Panc1 (cell line): ENCODE results near the gene GPR153. TPM values are rescaled to one million over a fixed set of nuclear protein-coding genes. Genes with fewer than 3 reads are reported as not detected.
A peak's percentile ranks its signal among the peaks of the same experiment; 100 is the strongest.

ENCODE experiments used
- ATAC-seq: fragments of 200-7000 bp; cut with Tn5 transposase; 2 replicates; pipeline ENCODE4 v1.9.1; 2020; ENCODE audit warnings: mild to moderate bottlenecking, moderate library complexity
- BruUV-seq: library from RNA; stranded (reverse); fragments of 400-500 nt; replicated peaks from 2 replicates; lab custom pipeline; 2021; lab: Mats Ljungman, UMichigan
- CTCF ChIA-PET: fragments of 300-600 bp; sonication (Branson Sonifier 250); formaldehyde crosslinking; loops from one replicate; lab custom pipeline; 2022; ENCODE audit warnings: antibody characterized with exemption; lab: Charles Lee
- POLR2A ChIA-PET: fragments of 300-600 bp; sonication (Branson Sonifier 250); formaldehyde crosslinking; loops from one replicate; lab custom pipeline; 2022; ENCODE audit warnings: antibody characterized with exemption; lab: Charles Lee
- DNase-seq: peaks from one replicate; pipeline ENCODE4 v3.0.0-alpha.2; 2010; ENCODE audit warnings: low read depth, low spot score
- H3K27ac ChIP-seq: 2 replicates; pipeline ENCODE4 v1.5.1; 2011; ENCODE audit warnings: mild to moderate bottlenecking, low read length, inconsistent platforms
- H3K27me3 ChIP-seq: fragments of 200-500 bp; sonication (Bioruptor generic); 2 replicates; pipeline ENCODE4 v1.6.0; 2014; ENCODE audit warnings: low read length, inconsistent platforms; ENCODE audit not compliant: control insufficient read depth, insufficient read depth
- H3K36me3 ChIP-seq: fragments of 200-500 bp; sonication (Bioruptor generic); 2 replicates; pipeline ENCODE4 v1.5.1; 2014; ENCODE audit warnings: inconsistent platforms, mild to moderate bottlenecking, low read length, moderate library complexity; ENCODE audit not compliant: control insufficient read depth, insufficient read depth
- H3K4me1 ChIP-seq: 2 replicates; pipeline ENCODE4 v1.5.1; 2011; ENCODE audit warnings: inconsistent platforms, mild to moderate bottlenecking, low read length, moderate library complexity; ENCODE audit not compliant: control insufficient read depth, insufficient read depth
- H3K4me3 ChIP-seq, 2 experiments: 2 replicates each; pipeline ENCODE4 v1.5.1; 2011 to 2012; ENCODE audit warnings: low read depth in 2 of 2, low read length in 2 of 2, mild to moderate bottlenecking in 2 of 2, inconsistent platforms in 1 of 2, moderate library complexity in 1 of 2
- H3K9me3 ChIP-seq: fragments of 200-500 bp; sonication (Bioruptor generic); 2 replicates; pipeline ENCODE4 v1.5.1; 2014; ENCODE audit warnings: low read depth, mild to moderate bottlenecking, inconsistent platforms, low read length, moderate library complexity; ENCODE audit not compliant: control insufficient read depth, insufficient read depth
- CTCF ChIP-seq: fragments of 450-650 bp; IDR thresholded peaks from 2 replicates; pipeline ENCODE4 v1.5.1; 2017; ENCODE audit warnings: mild to moderate bottlenecking
- POLR2AphosphoS5 ChIP-seq: IDR thresholded peaks from 2 replicates; pipeline ENCODE4 v1.6.1; 2012; ENCODE audit warnings: mild to moderate bottlenecking, low read depth, low read length, moderate library complexity
- REST ChIP-seq, 2 experiments: IDR thresholded peaks; 2 replicates each; pipeline ENCODE4 v1.6.1; 2011 to 2012; ENCODE audit warnings: low read depth in 2 of 2, control low read depth in 1 of 2, low read length in 1 of 2, mild to moderate bottlenecking in 1 of 2, moderate library complexity in 1 of 2; ENCODE audit not compliant: insufficient read depth in 1 of 2
- SIN3A ChIP-seq: IDR thresholded peaks from 2 replicates; pipeline ENCODE4 v1.6.1; 2012; ENCODE audit warnings: low read depth, mild to moderate bottlenecking, low read length, moderate library complexity, borderline replicate concordance; ENCODE audit not compliant: insufficient read depth
- TCF7L2 ChIP-seq: IDR thresholded peaks from 2 replicates; pipeline ENCODE4 v1.6.1; 2011; ENCODE audit warnings: mild to moderate bottlenecking, low read depth, low read length, inconsistent platforms
- in situ Hi-C: cut with HindIII; loops from 2 replicates; pipeline ENCODE4 v1.10.0; 2016; ENCODE audit warnings: low sequenced_read_pairs, low pct_unique_long_range_greater_than_20kb
- intact Hi-C: fragments of 100-400 bp; cut with micrococcal nuclease; formaldehyde crosslinking; loops from one replicate; pipeline ENCODE4 v1.10.0; 2022; ENCODE audit not compliant: unreplicated experiment
- total RNA-seq: library from RNA; stranded (reverse); gene quantifications from one replicate; pipeline ENCODE4 v1.2.1, GENCODE V29; 2021; ENCODE audit not compliant: unreplicated experiment

Gene GPR153
- total RNA-seq, 1 experiment from 2014 or later = 5.5 TPM

- Histone ChIP-seq H3K4me3 (peak overlapping the region; percentile 27 to 45), H3K9me3 (no peaks in the 10 kb centered on the region), H3K4me1 (peaks cover 10% of the 10 kb centered on the region), H3K36me3 (no peaks in the 10 kb centered on the region), H3K27me3 (no peaks in the 10 kb centered on the region; the same call in 1 of the 2 replicates), H3K27ac (no peak overlapping the region)
- CTCF ChIA-PET = interaction anchor here (0.6 to 0.7 kb wide), 2 partner anchors 161 to 207 kb away, joined by 3 read pairs; no protein-coding TSS in a partner anchor
- in situ Hi-C loops = no loop called here
- intact Hi-C loops = no loop called here
- POLR2A ChIA-PET = interaction anchor here (0.6 kb wide), 1 partner anchor 1391 kb away, joined by 5 read pairs; no protein-coding TSS in a partner anchor
- BruUV-seq = no TSS peak
- ATAC-seq (no peak), DNase-seq (no peak)
- TF ChIP-seq REST (IDR thresholded peaks at IDR 0.05; ENCODE audit: insufficient read depth in 1 of 2, low read depth in 2 of 2, low read length in 1 of 2) (peak; percentile 40 to 81; a peak in 3 of 4 replicates), TCF7L2 (no peak; the same call in 1 of the 2 replicates)
Observed at GRCh38 chr1:6241887-6242740, 18.8 kb downstream of the GPR153 start.

GRCh38 chr1:6241107-6241886 is 19.6 kb downstream of the GPR153 start:
- ATAC-seq (no peak), DNase-seq (no peak)
- BruUV-seq = no TSS peak
- H3K36me3 ChIP-seq = no peaks in the 10 kb centered on the region
- intact Hi-C loops (no loop called here), in situ Hi-C loops (no loop called here)
- peaks cover 3% of the 10 kb centered on the region for H3K4me1 ChIP-seq
- H3K9me3 ChIP-seq = no peaks in the 10 kb centered on the region
- TF ChIP-seq SIN3A = no peak
- no peak for TF ChIP-seq POLR2AphosphoS5
- TF ChIP-seq CTCF = no peak
- no peak for TF ChIP-seq REST (IDR thresholded peaks at IDR 0.05; ENCODE audit: insufficient read depth in 1 of 2, low read depth in 2 of 2, low read length in 1 of 2)
- TF ChIP-seq TCF7L2 = no peak
- H3K27me3 ChIP-seq = no peaks in the 10 kb centered on the region; the same call in 1 of the 2 replicates
- ChIA-PET POLR2A (no interaction called here), CTCF (interaction anchor here (0.6 to 0.7 kb wide), 2 partner anchors 162 to 207 kb away, joined by 3 read pairs; no protein-coding TSS in a partner anchor)
- H3K27ac ChIP-seq = no peak overlapping the region
- H3K4me3 ChIP-seq = peak overlapping the region in 1 of 2 experiments; percentile 45; a peak in 2 of 4 replicates
